GM12865 (cell line): Measurements from ENCODE around the gene CIP2A.

ENCODE experiments used
- DNase-seq: peaks from one replicate; pipeline ENCODE4 v3.0.0; 2010; ENCODE audit warnings: low read depth
- H3K4me3 ChIP-seq: 2 replicates; pipeline ENCODE4 v1.5.1; 2011; ENCODE audit warnings: mild to moderate bottlenecking, low read depth, low read length, control low read depth
- TF ChIP-seq, protein P1 (sequence below): IDR thresholded peaks from 2 replicates; pipeline ENCODE4 v1.5.1; 2011; ENCODE audit warnings: low read length, control low read depth, low read depth, inconsistent platforms; ENCODE audit not compliant: insufficient read depth; ENCODE audit errors: missing control alignments

The CIP2A gene

DNA sequence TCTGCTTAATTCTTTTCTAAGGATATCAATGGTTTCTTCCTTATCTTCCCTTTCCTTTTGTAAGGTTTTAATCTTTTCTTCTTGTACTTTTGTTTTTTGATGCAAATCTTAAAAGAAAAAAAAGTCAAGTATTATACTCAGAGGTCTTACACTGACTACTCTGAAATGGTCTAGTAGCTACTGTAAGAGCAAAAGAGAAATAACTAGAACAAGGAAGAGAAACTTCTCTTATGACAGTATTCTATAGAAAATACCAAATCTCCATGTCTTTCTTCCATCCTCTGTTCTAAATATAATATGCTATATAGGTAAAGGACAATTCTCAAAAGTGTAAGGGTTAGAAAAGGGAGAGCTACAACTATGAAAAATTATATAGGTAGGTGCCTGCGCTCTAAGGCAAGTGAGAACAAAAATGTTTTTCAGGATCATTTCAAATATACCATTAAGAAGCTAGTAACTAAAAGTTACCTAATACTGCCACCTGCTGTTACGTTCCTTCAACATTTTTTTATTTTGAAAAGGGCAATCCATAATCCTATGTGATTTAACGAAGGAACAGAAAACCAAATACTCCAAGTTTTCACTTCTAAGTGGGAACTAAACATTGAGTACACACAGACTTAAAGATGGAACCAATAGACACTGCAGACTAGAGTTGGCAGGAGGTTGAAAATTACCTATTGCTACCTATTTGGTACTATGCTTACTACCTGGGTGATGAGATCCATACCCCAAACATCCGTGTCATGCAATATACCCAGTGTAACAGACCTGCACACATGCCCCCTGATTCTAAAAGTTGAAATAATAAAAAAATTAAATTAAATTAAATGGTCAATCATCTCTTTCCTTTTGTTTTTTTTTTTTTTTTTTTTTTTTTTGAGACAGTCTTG, 36.7 kb downstream of the CIP2A start:
- H3K4me3 ChIP-seq, result no peak overlapping the region
- peak; percentile 28 for DNase-seq
- TF ChIP-seq, protein P1, sequence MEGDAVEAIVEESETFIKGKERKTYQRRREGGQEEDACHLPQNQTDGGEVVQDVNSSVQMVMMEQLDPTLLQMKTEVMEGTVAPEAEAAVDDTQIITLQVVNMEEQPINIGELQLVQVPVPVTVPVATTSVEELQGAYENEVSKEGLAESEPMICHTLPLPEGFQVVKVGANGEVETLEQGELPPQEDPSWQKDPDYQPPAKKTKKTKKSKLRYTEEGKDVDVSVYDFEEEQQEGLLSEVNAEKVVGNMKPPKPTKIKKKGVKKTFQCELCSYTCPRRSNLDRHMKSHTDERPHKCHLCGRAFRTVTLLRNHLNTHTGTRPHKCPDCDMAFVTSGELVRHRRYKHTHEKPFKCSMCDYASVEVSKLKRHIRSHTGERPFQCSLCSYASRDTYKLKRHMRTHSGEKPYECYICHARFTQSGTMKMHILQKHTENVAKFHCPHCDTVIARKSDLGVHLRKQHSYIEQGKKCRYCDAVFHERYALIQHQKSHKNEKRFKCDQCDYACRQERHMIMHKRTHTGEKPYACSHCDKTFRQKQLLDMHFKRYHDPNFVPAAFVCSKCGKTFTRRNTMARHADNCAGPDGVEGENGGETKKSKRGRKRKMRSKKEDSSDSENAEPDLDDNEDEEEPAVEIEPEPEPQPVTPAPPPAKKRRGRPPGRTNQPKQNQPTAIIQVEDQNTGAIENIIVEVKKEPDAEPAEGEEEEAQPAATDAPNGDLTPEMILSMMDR, result no peak

DNA sequence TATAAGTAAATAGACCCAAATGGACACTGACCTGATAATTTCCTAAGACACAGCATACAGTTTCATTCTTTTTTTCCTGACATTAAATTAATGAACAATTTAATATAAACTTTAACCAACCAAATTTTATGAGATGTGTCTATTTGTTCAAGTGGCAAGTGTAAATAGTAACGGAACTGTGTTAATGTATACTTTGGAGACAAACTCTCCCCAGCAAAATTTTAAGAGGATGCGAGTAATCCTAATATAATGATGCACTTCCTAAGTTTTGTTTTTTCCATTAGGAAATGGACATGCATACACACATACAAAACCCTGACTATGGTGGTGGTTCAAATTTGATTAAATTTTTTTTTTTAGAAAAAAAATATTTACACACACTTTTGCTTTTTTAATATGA, 40.4 kb downstream of the CIP2A start:
- DNase-seq, result no peak
- H3K4me3 ChIP-seq, result no peak overlapping the region
- TF ChIP-seq, protein P1, result no peak

DNA sequence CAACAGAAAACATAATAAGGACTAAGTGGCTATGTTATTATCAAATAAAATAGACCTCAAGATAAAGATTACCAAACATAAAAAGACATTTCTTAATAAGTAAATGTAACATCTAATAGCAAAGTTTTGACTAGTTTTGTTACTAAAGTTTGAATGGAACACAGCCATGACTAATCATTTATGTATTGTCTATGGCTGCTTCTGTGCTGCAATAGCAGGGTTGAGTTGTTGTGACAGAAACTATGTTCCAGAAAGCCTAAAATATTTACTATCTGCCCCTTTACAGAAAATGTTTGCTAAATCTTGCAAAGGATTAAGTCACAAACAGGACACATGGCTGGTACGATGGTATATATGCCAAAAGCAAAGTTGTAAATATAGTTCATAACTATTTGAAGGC, 40.9 kb downstream of the CIP2A start:
- no peak for DNase-seq
- H3K4me3 ChIP-seq, result no peak overlapping the region
- TF ChIP-seq, protein P1, result no peak

DNA sequence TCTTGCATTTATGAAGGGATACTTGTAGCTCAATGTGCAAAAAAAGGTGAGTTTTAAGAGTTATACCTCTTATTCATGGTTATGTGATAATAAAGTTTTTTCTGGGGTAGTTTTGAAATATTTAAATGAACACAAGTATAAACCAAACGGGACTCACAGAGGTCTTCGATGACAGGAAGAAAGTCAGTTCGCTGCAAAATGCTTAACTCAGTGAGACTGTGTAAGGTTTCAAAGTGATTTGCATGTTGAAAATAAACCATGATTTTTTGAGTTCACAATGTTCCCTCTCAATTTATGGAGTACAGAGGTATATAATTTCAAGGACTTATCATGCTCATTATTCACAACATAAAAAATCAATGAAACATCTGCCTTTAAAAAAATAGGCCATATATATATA, 42.5 kb downstream of the CIP2A start:
- TF ChIP-seq, protein P1, result no peak
- no peak for DNase-seq
- no peak overlapping the region for H3K4me3 ChIP-seq

DNA sequence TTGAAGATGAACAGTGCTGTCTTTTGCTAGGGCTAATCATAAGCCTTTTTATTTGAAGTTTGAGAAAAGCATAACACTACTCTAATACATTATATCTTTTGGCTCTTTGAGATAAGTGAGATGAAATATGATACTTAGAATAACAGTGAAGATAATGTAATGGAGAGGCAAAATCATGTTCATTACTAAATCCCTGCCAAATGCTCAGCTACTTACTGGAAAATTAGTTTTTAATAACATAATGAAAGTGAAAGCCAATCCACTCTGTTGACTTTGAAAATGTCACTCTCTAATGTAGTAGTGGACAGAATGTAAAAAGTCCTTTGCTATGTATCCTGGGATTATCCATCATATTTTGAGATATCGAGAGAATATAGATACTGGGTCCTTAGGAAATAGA, 43.0 kb downstream of the CIP2A start:
- TF ChIP-seq, protein P1, result no peak
- no peak for DNase-seq
- no peak overlapping the region for H3K4me3 ChIP-seq

DNA sequence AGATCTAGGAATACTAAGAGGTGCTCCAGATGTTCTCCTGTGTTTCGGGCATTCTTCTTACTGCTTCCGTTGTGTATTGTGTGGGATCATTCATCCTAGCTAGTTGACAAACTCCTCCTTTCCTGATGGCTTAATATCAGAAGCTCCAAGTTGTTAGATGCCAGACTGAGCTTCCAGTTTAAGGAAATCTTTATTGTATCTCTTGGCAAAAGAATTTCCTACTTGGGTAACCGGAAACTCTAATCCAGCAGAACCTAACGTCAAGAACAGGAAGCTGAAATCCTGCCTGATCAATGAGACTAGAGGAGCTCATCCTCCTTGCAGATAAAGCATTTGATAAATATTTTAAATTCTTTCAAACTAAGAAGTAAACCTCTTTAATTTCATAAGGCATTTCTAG, 51.2 kb downstream of the CIP2A start:
- TF ChIP-seq, protein P1, result no peak
- H3K4me3 ChIP-seq, result no peak overlapping the region
- DNase-seq, result no peak

DNA sequence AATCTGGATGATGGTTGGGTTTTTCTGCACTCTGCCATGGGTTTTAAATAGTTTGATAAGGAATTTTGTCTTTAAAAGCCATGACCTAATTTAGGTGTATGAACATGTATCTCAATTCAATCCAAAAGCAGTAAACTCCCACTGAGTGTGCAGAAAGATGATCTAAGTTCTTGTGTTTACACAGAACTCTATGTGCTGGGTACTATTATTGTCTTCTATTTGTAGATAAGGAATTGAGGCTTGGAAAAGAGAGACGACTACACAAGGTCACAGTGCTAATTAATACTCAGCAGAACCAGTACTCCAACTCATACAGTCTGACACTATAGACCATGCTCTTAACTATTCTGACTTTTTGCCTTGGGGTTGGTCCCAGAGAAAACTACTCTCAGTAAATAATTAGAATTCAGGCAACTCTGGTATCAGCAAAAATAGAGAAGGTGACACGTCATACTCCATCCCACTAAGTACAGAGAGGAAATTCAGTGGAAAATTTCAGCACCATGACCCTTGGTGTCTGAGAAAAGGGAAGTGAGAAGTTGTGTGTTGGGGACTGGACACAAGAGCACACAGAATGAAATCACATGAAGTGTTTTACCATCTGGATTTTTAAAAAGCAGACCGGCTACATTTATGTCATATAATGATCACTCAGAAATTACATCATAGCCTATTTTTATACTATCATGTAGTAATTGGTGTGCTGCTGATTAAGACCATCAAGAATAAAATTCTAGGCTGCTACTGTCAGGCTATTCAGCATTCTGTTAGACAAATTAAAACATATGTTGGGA, 60.6 kb downstream of the CIP2A start:
- TF ChIP-seq, protein P1, result no peak
- H3K4me3 ChIP-seq, result no peak overlapping the region
- DNase-seq, result peak; percentile 24
